HEK293 (cell line): ENCODE data around the gene MAGI1.

Experiments
- GFI1B ChIP-seq: fragments of 450-650 bp; formaldehyde crosslinking; IDR thresholded peaks from 2 replicates; pipeline ENCODE4 v1.5.1; 2016; ENCODE audit warnings: missing biosample characterization, missing genetic modification characterization
- ZBTB7A ChIP-seq: fragments of 450-650 bp; formaldehyde crosslinking; IDR thresholded peaks from 2 replicates; pipeline ENCODE4 v1.5.1; 2016; ENCODE audit warnings: low read depth, missing biosample characterization, missing genetic modification characterization
- ZNF239 ChIP-seq: fragments of 450-650 bp; formaldehyde crosslinking; IDR thresholded peaks from 2 replicates; pipeline ENCODE4 v1.5.1; 2016; ENCODE audit warnings: missing biosample characterization, missing genetic modification characterization
- ZNF274 ChIP-seq, 2 experiments: fragments of 200-500 bp in 1 of 2; fragments of 450-650 bp in 1 of 2; sonication (Bioruptor generic) in 1 of 2; formaldehyde crosslinking in 1 of 2; IDR thresholded peaks; 2 replicates each; pipeline versions ENCODE4 v1.5.1 to v1.6.1; 2014 to 2016; ENCODE audit warnings: borderline replicate concordance in 1 of 2, inconsistent platforms in 1 of 2, low read length in 1 of 2, missing biosample characterization in 1 of 2, missing genetic modification characterization in 1 of 2
- ZNF302 ChIP-seq: fragments of 450-650 bp; formaldehyde crosslinking; IDR thresholded peaks from 2 replicates; pipeline ENCODE4 v1.5.1; 2016; ENCODE audit warnings: missing biosample characterization, missing genetic modification characterization, low read depth
- ZNF366 ChIP-seq: fragments of 450-650 bp; formaldehyde crosslinking; conservative IDR thresholded peaks from 2 replicates; pipeline ENCODE4 v1.5.1; 2016; ENCODE audit warnings: missing biosample characterization, missing genetic modification characterization
- ZNF473 ChIP-seq: fragments of 450-650 bp; formaldehyde crosslinking; IDR thresholded peaks from 2 replicates; pipeline ENCODE4 v1.5.1; 2017; ENCODE audit warnings: missing biosample characterization, missing genetic modification characterization
- TF ChIP-seq, protein P1 (sequence below): fragments of 450-650 bp; formaldehyde crosslinking; IDR thresholded peaks from 2 replicates; pipeline ENCODE4 v1.5.1; 2016; ENCODE audit warnings: missing biosample characterization, missing genetic modification characterization
- TF ChIP-seq, protein P2 (sequence below): fragments of 450-650 bp; formaldehyde crosslinking; IDR thresholded peaks from 2 replicates; pipeline ENCODE4 v1.5.1; 2016; ENCODE audit warnings: missing biosample characterization, missing genetic modification characterization
- TF ChIP-seq, protein P3 (sequence below): fragments of 450-650 bp; formaldehyde crosslinking; IDR thresholded peaks from 2 replicates; pipeline ENCODE4 v1.5.1; 2016; ENCODE audit warnings: missing biosample characterization, missing genetic modification characterization
- TF ChIP-seq, protein P4 (sequence below): fragments of 450-650 bp; formaldehyde crosslinking; IDR thresholded peaks from 2 replicates; pipeline ENCODE4 v1.5.1; 2016; ENCODE audit warnings: missing biosample characterization, missing genetic modification characterization
- TF ChIP-seq, protein P5 (sequence below): fragments of 450-650 bp; IDR thresholded peaks from 2 replicates; pipeline ENCODE4 v1.5.1; 2018; ENCODE audit warnings: missing biosample characterization, missing genetic modification characterization

DNA sequence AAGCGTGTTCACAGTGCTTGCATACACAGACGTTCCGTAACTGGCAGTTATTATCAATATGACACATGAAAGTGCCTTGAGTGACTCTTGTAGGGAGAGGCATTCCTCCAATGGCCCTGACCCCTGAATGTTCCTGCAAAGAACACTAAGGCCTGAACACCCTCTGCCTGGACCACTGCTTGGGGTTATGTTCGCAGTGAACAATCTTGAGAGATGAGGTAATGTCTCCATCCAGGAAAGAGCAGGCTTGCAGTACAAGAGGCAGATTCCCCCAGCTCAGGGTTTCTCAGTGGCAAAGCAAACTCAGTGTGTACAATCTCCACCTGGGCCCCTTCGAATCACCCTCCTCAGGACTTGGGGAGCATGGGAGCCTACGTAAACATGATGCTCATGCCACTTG is 324.6 kb downstream of the MAGI1 start:
- TF ChIP-seq, protein P1, sequence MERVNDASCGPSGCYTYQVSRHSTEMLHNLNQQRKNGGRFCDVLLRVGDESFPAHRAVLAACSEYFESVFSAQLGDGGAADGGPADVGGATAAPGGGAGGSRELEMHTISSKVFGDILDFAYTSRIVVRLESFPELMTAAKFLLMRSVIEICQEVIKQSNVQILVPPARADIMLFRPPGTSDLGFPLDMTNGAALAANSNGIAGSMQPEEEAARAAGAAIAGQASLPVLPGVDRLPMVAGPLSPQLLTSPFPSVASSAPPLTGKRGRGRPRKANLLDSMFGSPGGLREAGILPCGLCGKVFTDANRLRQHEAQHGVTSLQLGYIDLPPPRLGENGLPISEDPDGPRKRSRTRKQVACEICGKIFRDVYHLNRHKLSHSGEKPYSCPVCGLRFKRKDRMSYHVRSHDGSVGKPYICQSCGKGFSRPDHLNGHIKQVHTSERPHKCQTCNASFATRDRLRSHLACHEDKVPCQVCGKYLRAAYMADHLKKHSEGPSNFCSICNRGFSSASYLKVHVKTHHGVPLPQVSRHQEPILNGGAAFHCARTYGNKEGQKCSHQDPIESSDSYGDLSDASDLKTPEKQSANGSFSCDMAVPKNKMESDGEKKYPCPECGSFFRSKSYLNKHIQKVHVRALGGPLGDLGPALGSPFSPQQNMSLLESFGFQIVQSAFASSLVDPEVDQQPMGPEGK (tag by site-specific recombination), result no peak
- TF ChIP-seq ZNF366 (tag by site-specific recombination) (no peak), GFI1B (tag by site-specific recombination) (no peak), ZNF274 (IDR thresholded peaks at IDR 0.05; ENCODE audit: low read length) (no peak), ZNF274 (tag by site-specific recombination; IDR thresholded peaks at IDR 0.05; ENCODE audit: borderline replicate concordance) (no peak), ZNF473 (tag by site-specific recombination) (no peak), ZBTB7A (no peak), ZNF239 (tag by site-specific recombination) (no peak), ZNF302 (tag by site-specific recombination) (no peak)
- TF ChIP-seq, protein P2, sequence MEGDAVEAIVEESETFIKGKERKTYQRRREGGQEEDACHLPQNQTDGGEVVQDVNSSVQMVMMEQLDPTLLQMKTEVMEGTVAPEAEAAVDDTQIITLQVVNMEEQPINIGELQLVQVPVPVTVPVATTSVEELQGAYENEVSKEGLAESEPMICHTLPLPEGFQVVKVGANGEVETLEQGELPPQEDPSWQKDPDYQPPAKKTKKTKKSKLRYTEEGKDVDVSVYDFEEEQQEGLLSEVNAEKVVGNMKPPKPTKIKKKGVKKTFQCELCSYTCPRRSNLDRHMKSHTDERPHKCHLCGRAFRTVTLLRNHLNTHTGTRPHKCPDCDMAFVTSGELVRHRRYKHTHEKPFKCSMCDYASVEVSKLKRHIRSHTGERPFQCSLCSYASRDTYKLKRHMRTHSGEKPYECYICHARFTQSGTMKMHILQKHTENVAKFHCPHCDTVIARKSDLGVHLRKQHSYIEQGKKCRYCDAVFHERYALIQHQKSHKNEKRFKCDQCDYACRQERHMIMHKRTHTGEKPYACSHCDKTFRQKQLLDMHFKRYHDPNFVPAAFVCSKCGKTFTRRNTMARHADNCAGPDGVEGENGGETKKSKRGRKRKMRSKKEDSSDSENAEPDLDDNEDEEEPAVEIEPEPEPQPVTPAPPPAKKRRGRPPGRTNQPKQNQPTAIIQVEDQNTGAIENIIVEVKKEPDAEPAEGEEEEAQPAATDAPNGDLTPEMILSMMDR (tag by site-specific recombination), result no peak
- TF ChIP-seq, protein P3, sequence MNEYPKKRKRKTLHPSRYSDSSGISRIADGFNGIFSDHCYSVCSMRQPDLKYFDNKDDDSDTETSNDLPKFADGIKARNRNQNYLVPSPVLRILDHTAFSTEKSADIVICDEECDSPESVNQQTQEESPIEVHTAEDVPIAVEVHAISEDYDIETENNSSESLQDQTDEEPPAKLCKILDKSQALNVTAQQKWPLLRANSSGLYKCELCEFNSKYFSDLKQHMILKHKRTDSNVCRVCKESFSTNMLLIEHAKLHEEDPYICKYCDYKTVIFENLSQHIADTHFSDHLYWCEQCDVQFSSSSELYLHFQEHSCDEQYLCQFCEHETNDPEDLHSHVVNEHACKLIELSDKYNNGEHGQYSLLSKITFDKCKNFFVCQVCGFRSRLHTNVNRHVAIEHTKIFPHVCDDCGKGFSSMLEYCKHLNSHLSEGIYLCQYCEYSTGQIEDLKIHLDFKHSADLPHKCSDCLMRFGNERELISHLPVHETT (tag by site-specific recombination), result no peak
- TF ChIP-seq, protein P4, sequence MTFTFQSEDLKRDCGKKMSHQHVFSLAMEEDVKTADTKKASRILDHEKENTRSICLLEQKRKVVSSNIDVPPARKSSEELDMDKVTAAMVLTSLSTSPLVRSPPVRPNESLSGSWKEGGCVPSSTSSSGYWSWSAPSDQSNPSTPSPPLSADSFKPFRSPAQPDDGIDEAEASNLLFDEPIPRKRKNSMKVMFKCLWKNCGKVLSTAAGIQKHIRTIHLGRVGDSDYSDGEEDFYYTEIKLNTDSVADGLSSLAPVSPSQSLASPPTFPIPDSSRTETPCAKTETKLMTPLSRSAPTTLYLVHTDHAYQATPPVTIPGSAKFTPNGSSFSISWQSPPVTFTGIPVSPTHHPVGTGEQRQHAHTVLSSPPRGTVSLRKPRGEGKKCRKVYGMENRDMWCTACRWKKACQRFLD, result no peak
- TF ChIP-seq, protein P5, sequence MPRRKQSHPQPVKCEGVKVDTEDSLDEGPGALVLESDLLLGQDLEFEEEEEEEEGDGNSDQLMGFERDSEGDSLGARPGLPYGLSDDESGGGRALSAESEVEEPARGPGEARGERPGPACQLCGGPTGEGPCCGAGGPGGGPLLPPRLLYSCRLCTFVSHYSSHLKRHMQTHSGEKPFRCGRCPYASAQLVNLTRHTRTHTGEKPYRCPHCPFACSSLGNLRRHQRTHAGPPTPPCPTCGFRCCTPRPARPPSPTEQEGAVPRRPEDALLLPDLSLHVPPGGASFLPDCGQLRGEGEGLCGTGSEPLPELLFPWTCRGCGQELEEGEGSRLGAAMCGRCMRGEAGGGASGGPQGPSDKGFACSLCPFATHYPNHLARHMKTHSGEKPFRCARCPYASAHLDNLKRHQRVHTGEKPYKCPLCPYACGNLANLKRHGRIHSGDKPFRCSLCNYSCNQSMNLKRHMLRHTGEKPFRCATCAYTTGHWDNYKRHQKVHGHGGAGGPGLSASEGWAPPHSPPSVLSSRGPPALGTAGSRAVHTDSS (tag by site-specific recombination), result no peak
